HG03520 (cell line): ENCODE measurements around the gene C5.
"Not testable (repeated sequence)": the region's sequence is repeated elsewhere in the genome, so short reads cannot be mapped to it uniquely, and the experiment has no call there.

Experiments
- ATAC-seq: cut with Tn5 transposase; IDR thresholded peaks from one replicate; pipeline ENCODE4 v1.9.1; 2021; ENCODE audit warnings: mild to moderate bottlenecking, moderate library complexity; ENCODE audit not compliant: unreplicated experiment

Gene C5

DNA sequence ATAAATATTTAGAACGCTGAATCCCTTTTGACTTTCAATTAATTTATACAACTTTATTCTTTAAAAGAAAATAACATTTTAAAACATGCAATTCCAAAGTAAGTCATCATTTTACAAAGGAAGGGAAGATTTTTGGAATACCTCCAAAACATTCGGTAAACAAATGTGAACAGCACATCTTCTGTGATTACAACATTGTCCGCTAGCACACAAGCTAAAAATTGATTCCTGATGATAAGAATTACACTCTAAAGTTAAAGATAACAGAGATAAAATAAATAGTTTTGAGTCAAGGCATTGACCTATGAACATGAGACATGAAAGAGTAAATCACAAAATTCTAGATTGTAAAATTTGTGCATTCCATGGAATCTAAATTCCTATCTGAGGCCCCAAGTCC, 67.2 kb downstream of the C5 start:
- no peak for ATAC-seq

GRCh38 chr9:120980951-120981350, 69.1 kb downstream of the C5 start:
- ATAC-seq: no peak

- ATAC-seq: no peak
Measured at GRCh38 chr9:120979797-120980196, 70.3 kb downstream of the C5 start.

DNA sequence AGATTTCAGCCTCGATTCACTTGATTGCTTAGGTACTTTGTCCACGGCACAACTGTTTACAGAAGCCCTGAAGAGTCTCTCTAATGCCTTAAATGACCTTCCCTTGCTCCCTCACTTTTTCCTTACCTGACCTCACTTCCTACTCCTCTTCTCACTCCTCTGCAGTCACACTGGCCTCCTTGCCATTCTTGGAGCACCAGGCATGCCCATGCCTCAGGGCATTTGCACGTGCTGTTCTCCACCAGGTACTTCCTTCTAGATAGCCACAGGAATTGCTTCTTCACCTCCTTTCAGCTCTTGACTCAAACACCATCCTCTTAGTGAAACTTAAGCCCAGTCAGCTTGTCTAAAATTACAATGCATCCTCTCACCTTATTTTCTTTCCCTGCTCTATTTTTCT, 71.1 kb downstream of the C5 start:
- no peak for ATAC-seq

- no peak for ATAC-seq
Measured at GRCh38 chr9:120977321-120977720, 72.8 kb downstream of the C5 start.

GRCh38 chr9:120974921-120975320, 75.2 kb downstream of the C5 start:
- no peak for ATAC-seq

GRCh38 chr9:120974181-120974580, 75.9 kb downstream of the C5 start:
- ATAC-seq: no peak

DNA sequence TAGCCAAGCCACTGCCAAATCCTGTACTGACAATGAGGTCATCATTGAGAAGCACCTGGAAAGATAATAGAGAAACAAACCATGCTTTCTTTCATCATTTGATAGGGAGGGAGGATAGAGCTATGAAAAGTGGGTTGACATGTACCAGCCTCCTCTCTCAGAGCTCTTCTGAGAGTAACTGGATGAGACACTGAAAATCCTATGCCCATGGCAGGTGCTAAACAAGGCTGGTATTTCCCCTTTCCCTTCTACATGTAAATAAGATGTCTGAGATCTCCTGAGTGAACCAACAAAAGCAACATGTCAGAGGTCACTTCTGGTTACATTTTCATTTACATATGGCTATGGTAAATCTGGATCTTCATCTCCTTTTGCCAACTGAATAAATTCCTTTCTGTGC, 78.1 kb downstream of the C5 start:
- no peak for ATAC-seq

- ATAC-seq: not testable (repeated sequence)
Measured at GRCh38 chr9:120971471-120971870, 78.6 kb downstream of the C5 start.

- ATAC-seq: no peak
Measured at GRCh38 chr9:120970244-120970643, 79.8 kb downstream of the C5 start.

- no peak for ATAC-seq
Measured at GRCh38 chr9:120966013-120966369, 84.1 kb downstream of the C5 start.

DNA sequence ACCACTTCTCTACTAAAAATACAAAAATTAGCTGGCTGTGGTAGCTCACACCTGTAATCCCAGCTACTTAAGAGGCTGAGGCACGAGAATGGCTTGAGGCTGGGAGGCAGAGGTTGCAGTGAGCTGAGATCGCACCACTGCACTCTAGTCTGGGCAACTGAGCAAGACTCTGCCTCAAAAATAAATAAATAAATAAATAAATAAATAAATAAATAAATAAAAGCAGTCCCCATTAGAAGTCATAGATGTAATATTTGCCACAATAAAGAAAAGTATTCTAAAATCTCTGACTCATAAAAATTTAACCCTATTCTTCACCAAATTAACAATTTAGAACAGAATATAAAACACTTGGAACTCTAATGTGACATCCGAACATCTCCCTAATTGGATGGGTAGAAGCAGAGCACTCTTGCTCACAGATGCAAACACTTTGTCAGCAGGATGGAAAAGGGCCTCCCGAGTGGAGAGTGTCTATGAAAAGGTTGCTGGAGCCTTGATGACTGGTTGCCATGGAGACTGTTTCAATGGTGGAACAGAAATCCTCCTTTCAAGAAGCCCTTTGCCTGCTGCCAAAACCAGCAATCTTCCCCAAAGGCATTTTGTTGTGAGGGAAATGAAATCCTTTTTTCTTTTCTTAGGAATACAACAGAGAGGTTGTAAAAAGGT, 84.6 kb downstream of the C5 start:
- no peak for ATAC-seq

DNA sequence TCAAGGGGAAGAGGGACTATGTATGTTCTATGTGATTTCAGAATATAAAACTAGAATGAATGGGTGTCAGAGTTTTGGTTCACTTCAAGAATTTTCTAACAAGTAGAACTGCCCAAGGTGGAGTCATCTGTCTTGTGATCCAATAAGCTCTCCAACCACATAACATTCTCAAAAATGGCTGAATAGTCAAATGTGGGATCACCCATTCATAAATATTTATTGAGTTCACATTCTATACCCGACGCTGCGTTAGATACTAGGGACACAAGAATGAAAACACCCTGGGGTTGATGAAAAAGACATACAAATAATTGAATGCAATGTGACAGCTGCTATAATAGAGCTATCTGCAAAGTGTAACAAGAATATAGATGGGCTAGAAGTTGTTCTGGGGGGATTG, 88.1 kb downstream of the C5 start:
- no peak for ATAC-seq

DNA sequence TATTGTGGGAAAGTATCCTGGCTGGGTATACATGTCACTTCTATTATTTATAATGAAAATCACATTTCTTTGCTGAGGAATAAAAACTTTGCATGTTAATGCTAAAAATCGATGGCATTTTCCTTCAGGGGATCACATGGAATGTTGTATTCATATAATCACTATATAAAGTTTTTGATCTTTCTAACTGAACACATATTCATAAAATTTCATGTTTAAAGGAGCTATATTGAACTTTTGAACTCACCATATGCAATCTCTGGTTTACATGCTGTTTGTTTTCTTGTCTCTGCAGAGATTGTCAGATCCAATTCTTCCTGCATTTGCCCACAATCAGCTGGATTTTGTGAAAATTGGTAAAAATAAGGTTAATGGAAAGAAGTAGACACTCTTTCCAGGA, 90.1 kb downstream of the C5 start:
- ATAC-seq: no peak

- ATAC-seq: no peak
Measured at GRCh38 chr9:120956862-120957261, 93.2 kb downstream of the C5 start.

DNA sequence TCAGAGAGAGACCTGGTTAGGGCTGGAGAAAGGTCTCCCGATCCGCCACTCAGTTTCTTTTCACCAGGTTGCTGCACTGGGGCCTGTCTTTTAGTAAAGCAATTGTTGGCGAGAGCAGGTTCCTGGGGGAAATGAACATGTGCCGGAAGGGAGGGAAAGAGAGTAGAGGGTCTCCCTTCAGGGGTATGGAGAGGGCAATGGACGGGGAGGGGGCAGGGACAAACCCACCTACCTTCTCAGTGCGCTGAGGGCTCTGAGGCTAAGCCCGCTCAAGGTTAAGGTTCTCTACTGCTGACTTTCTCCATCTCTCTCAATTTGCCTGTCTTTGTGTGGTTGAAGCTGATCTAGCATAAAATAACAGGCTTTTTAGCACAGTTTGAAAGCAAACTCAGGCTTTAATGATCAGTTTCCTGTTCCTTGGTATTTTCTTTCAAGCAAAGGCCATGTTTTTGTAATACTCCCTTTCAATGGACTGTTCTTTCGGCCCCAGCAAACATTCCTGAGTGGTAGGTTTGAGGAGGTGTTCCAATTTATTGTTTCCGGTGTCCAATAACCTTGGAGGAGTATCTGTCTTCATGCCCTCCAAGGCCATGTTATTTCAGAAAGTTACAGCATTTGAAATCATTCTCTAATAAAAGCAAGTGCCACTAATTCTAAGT, 98.0 kb downstream of the C5 start:
- no peak for ATAC-seq

DNA sequence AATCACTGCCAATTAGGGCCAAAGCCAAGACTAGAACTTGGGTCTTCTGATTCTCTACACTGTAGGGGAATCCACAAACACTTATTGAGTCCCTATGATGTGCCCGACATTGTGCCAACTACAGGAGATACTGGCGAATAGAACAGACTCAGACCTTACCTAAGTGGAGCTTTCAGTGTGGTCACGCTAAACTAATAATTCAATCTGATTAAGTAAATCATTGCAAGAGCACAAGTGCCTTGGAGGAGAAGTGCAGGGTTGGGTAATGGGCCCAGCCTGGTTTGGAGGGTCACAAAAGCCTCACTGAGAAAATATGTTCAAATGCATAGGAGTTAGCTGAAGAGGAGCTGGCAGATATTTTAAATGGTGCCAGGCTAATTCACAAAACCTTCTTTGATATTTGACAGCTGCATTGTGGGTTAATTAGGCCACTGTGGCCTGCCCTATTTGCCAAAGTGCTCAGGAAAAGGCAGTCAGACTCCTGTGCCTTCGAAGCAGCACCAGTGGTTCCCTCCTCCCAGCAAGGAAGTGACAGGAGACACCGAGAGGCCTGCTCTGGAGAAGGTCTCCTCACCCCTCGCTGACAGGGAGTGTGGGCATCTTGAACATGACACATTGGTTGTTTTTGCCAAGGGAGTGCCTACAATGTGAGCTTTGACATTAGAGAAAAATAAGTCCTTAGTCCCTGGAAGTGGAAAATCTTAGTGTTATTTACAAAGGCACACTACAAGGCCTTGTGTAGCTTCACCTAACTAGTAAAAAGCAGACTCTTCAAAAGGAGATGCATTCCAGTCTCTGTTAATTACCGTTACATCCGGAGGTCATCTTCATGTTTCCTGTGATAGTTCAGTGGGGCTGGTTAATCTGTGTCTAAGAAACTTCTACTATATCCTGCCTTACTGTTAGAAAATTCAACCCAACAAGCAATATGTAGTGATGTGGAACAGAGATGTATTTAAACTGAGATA, 99.4 kb downstream of the C5 start:
- no peak for ATAC-seq

- ATAC-seq: no peak
Measured at GRCh38 chr9:120949290-120949689, 100.8 kb downstream of the C5 start.

GRCh38 chr9:120948824-120949223, 101.3 kb downstream of the C5 start:
- ATAC-seq: no peak

GRCh38 chr9:120947222-120947621, 102.9 kb downstream of the C5 start:
- no peak for ATAC-seq

DNA sequence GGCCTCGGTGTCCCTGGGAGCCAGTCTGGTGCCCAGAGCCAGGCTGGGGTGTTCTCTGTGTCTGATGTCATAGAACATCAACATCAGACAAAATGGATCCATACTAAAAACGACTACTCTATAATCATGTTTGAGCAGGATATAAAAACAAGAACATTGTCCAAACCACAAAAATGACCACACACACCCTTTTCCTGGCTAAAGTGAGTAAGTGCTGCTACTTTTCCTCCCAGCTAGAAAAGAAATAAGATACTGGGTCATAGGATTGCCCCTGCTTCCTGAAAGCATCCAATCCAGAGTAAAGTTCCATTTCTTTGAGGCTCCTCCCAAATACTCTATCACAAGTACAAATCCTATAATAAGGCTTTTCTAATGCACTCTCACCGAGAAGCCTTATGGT, 103.8 kb downstream of the C5 start:
- ATAC-seq: no peak

DNA sequence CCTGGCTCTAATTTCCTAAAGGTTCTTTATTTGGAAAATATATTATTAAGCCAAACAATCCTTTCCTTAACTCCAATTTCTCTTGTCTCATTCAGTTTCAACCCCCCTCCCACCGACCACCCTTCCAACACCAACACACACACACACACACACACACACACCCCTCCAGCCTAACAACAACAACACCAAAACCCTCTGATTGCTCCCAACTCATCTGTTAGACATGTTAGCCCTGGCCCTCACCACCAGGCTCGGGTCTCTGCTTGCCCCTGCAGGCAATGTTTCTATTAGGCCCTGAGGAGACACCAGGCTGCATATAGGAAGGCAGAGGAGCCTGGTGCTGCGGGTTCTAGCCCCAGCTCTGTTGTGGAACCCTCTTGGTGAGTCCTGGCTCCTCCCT, 105.1 kb downstream of the C5 start:
- no peak for ATAC-seq
